Keratinocyte (primary cell): Measurements from ENCODE around the gene PRPF18.

Experiments used
- EZH2 ChIP-seq: IDR thresholded peaks from one replicate; pipeline ENCODE4 v1.6.1; 2012; ENCODE audit warnings: inconsistent platforms, mild to moderate bottlenecking, low read length, moderate library complexity
- TF ChIP-seq, protein P1 (sequence below), 3 experiments: IDR thresholded peaks in 1 of 3; conservative IDR thresholded peaks in 1 of 3; optimal IDR thresholded peaks in 1 of 3; 2 replicates in 2 of 3; 3 replicates in 1 of 3; pipeline versions ENCODE3 to v1.5.1; 2011; ENCODE audit warnings: low read length in 3 of 3, mild to moderate bottlenecking in 3 of 3, moderate library complexity in 2 of 3, control low read depth in 1 of 3, inconsistent platforms in 1 of 3; ENCODE audit not compliant: insufficient read depth in 2 of 3; ENCODE audit errors: extremely low read depth in 1 of 3

DNA sequence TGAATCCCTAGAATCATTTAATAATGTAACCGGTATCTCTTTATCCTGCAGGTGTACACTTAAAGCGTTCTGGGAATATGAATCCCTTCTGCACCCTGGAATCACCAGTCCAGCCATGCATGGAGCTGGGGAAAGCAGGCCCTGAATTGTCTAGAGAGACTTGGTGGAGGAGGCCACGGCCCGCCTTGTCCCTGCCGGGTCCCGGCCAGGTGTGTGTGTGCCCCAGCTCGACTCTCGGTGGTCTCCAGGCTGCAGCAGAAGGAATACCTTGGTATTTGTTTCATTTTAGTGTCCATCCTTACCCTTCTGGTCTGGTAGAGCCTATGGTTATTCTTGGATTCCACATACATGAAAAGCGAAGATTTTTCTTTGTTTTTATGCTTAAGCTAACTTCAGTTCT is 58.1 kb downstream of the PRPF18 start:
- no peak for TF ChIP-seq EZH2
- TF ChIP-seq, protein P1, sequence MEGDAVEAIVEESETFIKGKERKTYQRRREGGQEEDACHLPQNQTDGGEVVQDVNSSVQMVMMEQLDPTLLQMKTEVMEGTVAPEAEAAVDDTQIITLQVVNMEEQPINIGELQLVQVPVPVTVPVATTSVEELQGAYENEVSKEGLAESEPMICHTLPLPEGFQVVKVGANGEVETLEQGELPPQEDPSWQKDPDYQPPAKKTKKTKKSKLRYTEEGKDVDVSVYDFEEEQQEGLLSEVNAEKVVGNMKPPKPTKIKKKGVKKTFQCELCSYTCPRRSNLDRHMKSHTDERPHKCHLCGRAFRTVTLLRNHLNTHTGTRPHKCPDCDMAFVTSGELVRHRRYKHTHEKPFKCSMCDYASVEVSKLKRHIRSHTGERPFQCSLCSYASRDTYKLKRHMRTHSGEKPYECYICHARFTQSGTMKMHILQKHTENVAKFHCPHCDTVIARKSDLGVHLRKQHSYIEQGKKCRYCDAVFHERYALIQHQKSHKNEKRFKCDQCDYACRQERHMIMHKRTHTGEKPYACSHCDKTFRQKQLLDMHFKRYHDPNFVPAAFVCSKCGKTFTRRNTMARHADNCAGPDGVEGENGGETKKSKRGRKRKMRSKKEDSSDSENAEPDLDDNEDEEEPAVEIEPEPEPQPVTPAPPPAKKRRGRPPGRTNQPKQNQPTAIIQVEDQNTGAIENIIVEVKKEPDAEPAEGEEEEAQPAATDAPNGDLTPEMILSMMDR (optimal IDR thresholded peaks at IDR 0.05 in 1 of 3, IDR thresholded peaks at IDR 0.05 in 1 of 3, conservative IDR thresholded peaks at IDR 0.05 in 1 of 3; ENCODE audit: extremely low read depth in 1 of 3, insufficient read depth in 2 of 3, low read length in 3 of 3), result no peak
